GM13977 (cell line): ENCODE results near the gene ARL15.

Experiments used
- DNase-seq: peaks from one replicate; pipeline ENCODE4 v3.0.0; 2012; ENCODE audit warnings: low spot score
- CTCF ChIP-seq: IDR thresholded peaks from 2 replicates; pipeline ENCODE4 v1.5.1; 2012; ENCODE audit warnings: mild to moderate bottlenecking, control low read depth; ENCODE audit not compliant: insufficient read depth; ENCODE audit errors: extremely low read depth, missing control alignments
- in situ Hi-C: fragments of 300-500 bp; cut with MboI; formaldehyde crosslinking; loops from one replicate; pipeline ENCODE4 v1.12.0; 2022; ENCODE audit warnings: low sequenced_read_pairs, low pct_unique_long_range_greater_than_20kb, mixed read lengths, inconsistent platforms; ENCODE audit not compliant: unreplicated experiment

ARL15 gene

GRCh38 chr5:54194318-54194717, 116.1 kb downstream of the ARL15 start:
- peak; percentile 4 for DNase-seq
- in situ Hi-C loops: no loop called here
- no peak for TF ChIP-seq CTCF

DNA sequence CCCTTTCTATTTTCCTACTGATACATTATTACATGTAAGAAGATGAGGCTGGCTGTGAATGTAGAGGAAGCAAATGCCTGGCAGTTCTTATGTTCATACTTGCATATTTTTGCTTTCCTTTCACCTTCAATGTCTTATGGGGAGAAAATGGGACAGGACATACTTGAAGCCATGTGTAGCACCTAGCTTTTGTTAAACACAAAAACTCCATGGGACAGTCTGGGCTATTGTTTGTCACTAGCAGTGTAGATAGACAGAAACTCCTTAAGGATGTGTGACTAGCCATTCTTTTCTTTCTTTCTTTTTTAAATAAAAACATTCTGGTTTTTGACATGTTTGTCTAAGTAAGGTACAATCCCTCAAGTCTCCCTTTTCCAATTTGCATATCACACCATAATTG, 122.7 kb downstream of the ARL15 start:
- in situ Hi-C loops: no loop called here
- DNase-seq: no peak
- TF ChIP-seq CTCF: no peak

DNA sequence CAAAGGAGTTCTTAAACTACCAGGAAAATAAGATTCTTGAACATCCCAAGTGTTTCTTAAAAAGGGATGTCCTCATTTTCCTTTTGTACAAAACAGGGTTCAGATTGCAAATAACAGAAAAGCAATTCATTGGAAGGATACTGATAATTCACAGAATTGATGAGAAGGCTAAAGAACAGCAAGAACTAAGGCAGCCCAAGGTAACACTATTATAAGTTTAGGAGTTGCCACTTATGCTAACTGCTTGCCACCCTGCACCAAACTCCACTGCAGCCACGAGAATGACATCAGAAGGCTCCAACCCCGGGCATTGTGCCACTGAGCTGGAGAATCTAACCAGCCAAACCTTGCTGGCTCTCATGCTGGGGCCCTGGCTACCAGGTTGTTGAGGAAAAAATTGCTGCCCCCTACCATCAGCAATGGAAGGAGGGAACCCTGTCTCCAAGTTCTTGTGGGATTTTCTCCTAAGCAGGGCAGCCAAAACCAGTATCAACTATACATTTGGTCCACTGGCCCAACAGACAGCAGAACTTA, 123.4 kb downstream of the ARL15 start:
- DNase-seq: no peak
- no peak for TF ChIP-seq CTCF
- in situ Hi-C loops: no loop called here

DNA sequence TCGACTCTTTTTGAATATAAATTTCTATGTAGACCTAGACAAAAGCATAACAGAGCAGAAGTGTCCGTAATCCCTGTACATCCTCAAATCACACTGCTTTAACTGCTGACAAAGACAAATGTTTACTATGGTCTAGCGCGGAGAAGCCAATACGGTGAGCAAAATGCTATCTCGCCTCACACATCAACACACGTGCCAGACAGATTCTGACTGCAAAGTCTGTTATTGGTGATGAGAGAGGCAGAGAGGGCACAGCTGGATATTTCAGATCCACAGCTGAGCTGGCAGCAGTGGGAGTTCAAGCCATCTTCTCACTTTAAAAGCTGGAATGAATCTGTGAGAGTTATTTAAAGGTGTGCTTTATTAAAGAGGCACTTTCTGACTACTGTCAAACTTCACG, 124.3 kb downstream of the ARL15 start:
- TF ChIP-seq CTCF: no peak
- no peak for DNase-seq
- in situ Hi-C loops: no loop called here

GRCh38 chr5:54184806-54185205, 125.6 kb downstream of the ARL15 start:
- in situ Hi-C loops: no loop called here
- TF ChIP-seq CTCF: no peak
- DNase-seq: no peak

DNA sequence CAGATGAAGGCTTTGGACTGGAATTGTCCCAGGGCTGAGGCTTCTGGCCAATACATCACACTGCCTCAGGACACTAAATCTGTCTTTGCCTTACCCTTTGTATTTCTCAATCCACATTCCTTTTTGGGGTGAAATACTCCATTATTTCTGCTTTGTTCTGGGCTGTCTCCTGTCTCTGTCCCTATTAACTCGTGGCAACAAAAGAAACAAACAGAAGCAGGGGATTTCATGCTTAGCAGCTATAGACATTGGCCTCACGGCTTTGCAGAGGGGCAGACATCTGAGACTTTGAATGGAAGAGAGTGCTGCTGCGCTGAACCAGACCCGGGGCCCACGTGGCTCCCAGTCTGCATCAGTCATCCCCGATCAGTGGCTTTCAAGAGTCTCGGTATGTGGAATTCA, 129.7 kb downstream of the ARL15 start:
- no peak for DNase-seq
- in situ Hi-C loops: no loop called here

More for the DNA sequence above, 129.7 kb downstream of the ARL15 start:
- TF ChIP-seq CTCF: no peak
